GM12891 (cell line): ENCODE measurements around the gene EOGT.

Experiments used
- DNase-seq: peaks from one replicate; pipeline ENCODE4 v3.0.0; 2011; ENCODE audit warnings: low spot score; ENCODE audit not compliant: insufficient read length
- FAIRE-seq: peaks from 2 replicates; lab custom pipeline; 2011; peaks lifted over from hg19 to GRCh38; lab: Jason Lieb, UNC
- PAX5 ChIP-seq: IDR thresholded peaks from 2 replicates; pipeline ENCODE4 v1.6.1; 2011; ENCODE audit warnings: low read length, moderate library complexity, mild to moderate bottlenecking; ENCODE audit not compliant: insufficient read depth, severe bottlenecking
- POLR2A ChIP-seq: IDR thresholded peaks from 2 replicates; pipeline ENCODE4 v1.6.1; 2011; ENCODE audit warnings: low read depth, low read length, control low read depth
- POLR2AphosphoS5 ChIP-seq: IDR thresholded peaks from 2 replicates; pipeline ENCODE4 v1.6.1; 2011; ENCODE audit warnings: low read depth, low read length, control low read depth
- POU2F2 ChIP-seq: IDR thresholded peaks from 2 replicates; pipeline ENCODE4 v1.6.1; 2011; ENCODE audit warnings: low read depth, mild to moderate bottlenecking, control low read depth, low read length, moderate library complexity
- SPI1 ChIP-seq: IDR thresholded peaks from 2 replicates; pipeline ENCODE4 v1.6.1; 2011; ENCODE audit warnings: low read depth, low read length, control low read depth
- TAF1 ChIP-seq: IDR thresholded peaks from 2 replicates; pipeline ENCODE4 v1.6.1; 2011; ENCODE audit warnings: low read depth, low read length, control low read depth

The EOGT gene

GRCh38 chr3:69032737-69033136, 19.3 kb upstream of the EOGT start:
- FAIRE-seq: no peak
- TF ChIP-seq POLR2A (no peak), POLR2AphosphoS5 (no peak), SPI1 (no peak), POU2F2 (no peak), PAX5 (no peak), TAF1 (no peak)
- DNase-seq: no peak

- FAIRE-seq (no peak), DNase-seq (no peak)
- no peak for TF ChIP-seq POU2F2
- no peak for TF ChIP-seq POLR2A
- TF ChIP-seq POLR2AphosphoS5: no peak
- TF ChIP-seq TAF1: no peak
- TF ChIP-seq SPI1: no peak
- no peak for TF ChIP-seq PAX5
These were observed 18.7 kb upstream of the EOGT start for GRCh38 chr3:69032142-69032541.

GRCh38 chr3:69031635-69032034, 18.2 kb upstream of the EOGT start:
- DNase-seq (no peak), FAIRE-seq (no peak)
- TF ChIP-seq POLR2A (no peak), TAF1 (no peak), SPI1 (no peak), POLR2AphosphoS5 (no peak), PAX5 (no peak), POU2F2 (no peak)

GRCh38 chr3:69020857-69021256, 7.4 kb upstream of the EOGT start:
- no peak for DNase-seq
- no peak for TF ChIP-seq TAF1
- no peak for TF ChIP-seq POU2F2
- TF ChIP-seq PAX5: no peak
- no peak for FAIRE-seq

- TF ChIP-seq POLR2AphosphoS5: no peak
- no peak for TF ChIP-seq PAX5
- TF ChIP-seq TAF1: no peak
- TF ChIP-seq SPI1: no peak
- no peak for TF ChIP-seq POU2F2
- TF ChIP-seq POLR2A: no peak
- DNase-seq (no peak), FAIRE-seq (no peak)
These were observed 6.9 kb upstream of the EOGT start for GRCh38 chr3:69020424-69020823.

GRCh38 chr3:69016901-69017300, 3.4 kb upstream of the EOGT start:
- FAIRE-seq (no peak), DNase-seq (no peak)
- TF ChIP-seq POU2F2 (no peak), POLR2AphosphoS5 (no peak), TAF1 (no peak), SPI1 (no peak), POLR2A (no peak), PAX5 (no peak)

GRCh38 chr3:69016102-69016501, 2.6 kb upstream of the EOGT start:
- no peak for DNase-seq
- TF ChIP-seq POLR2A (no peak), TAF1 (no peak), POLR2AphosphoS5 (no peak), PAX5 (no peak), POU2F2 (no peak), SPI1 (no peak)
- FAIRE-seq: no peak

GRCh38 chr3:69014022-69014580, 617 bp upstream of the EOGT start:
- no peak for FAIRE-seq
- no peak for DNase-seq

GRCh38 chr3:69012800-69013252, 658 bp downstream of the EOGT start:
- FAIRE-seq (peak; percentile 74), DNase-seq (peak; percentile 50)
- TF ChIP-seq POLR2AphosphoS5: no peak
- no peak for TF ChIP-seq SPI1
- TF ChIP-seq TAF1: no peak
- TF ChIP-seq POLR2A: no peak
- TF ChIP-seq POU2F2: no peak
- TF ChIP-seq PAX5: no peak

More at GRCh38 chr3:69014022-69014580, 617 bp upstream of the EOGT start:
- no peak for TF ChIP-seq TAF1
- TF ChIP-seq POLR2A: no peak; the same call in 1 of the 2 replicates
- TF ChIP-seq POU2F2: no peak
- no peak for TF ChIP-seq PAX5
- no peak for TF ChIP-seq SPI1
- TF ChIP-seq POLR2AphosphoS5: no peak; the same call in 1 of the 2 replicates

- DNase-seq: no peak
- TF ChIP-seq PAX5 (no peak), SPI1 (no peak), POLR2AphosphoS5 (no peak), POU2F2 (no peak), TAF1 (no peak), POLR2A (no peak)
- FAIRE-seq: peak; percentile 47
These were observed 1.2 kb downstream of the EOGT start for GRCh38 chr3:69012100-69012799.
